ENCODE measurements around the gene SLN. TPM values are rescaled to one million over a fixed set of nuclear protein-coding genes. Genes with fewer than 3 reads are reported as not detected.
A peak's percentile ranks its signal among the peaks of the same experiment; 100 is the strongest.

Gene SLN
- total RNA-seq, 1 experiment from 2014 or later, result not detected

DNA sequence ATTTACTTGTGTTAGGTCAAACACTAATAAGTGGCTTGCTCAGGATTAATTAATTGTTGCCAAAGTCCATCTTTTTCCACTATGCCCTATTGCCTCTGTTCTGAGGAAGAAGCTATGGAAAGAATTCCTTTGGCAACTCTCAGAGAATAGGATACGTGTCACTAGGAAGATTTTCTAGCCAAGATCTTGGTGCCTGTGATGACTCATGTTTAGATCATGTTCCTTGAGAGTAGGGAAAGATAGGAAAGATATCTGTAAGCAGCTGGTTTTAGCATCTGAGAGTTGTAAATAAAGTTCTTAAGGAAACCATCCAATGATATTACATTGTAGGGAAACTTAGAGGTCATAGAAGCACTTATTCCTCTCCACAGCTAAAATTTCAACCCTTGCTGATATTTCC lies 15.7 kb downstream of the SLN start:
- peak overlapping the region in 1 of 2 experiments; percentile 10; a peak in 1 of 4 replicates for H3K4me3 ChIP-seq (replicated peaks in 1 of 2; ENCODE audit: low read depth in 1 of 2, low read length in 2 of 2)
- peak; percentile 89 for ATAC-seq
- ChIA-PET POLR2A (no interaction called here), CTCF (interaction anchor here (1.2 kb wide), 1 partner anchor 133 kb away, joined by 4 read pairs; no protein-coding TSS in a partner anchor), RAD21 (ENCODE audit: low non-redundant PET in 1 of 2, low total read pairs in 2 of 2, uncharacterized antibody in 2 of 2, unreplicated experiment in 2 of 2) (no interaction called here)
- intact Hi-C loops (cut with micrococcal nuclease), result no loop called here
- no peaks in the 10 kb centered on the region for H3K36me3 ChIP-seq (ENCODE audit: control insufficient read depth in 1 of 2, insufficient read depth in 2 of 2, low read length in 2 of 2)
- no peaks in the 10 kb centered on the region; a peak in 1 of 4 replicates for H3K9me3 ChIP-seq (ENCODE audit: control insufficient read depth in 1 of 2, insufficient read depth in 1 of 2, low read depth in 1 of 2, low read length in 2 of 2)
- H2AFZ ChIP-seq (ENCODE audit: low read depth, low read length, poor library complexity, severe bottlenecking), result peak overlapping the region; percentile 97
- H3K4me2 ChIP-seq (ENCODE audit: low read length), result peak overlapping the region; percentile 58
- no peaks in the 10 kb centered on the region for H3K79me2 ChIP-seq (ENCODE audit: insufficient read depth, low read length)
- no peak overlapping the region for H3K9ac ChIP-seq (ENCODE audit: low read length)
- BruUV-seq (replicated peaks), result no TSS peak
- H3K9me2 ChIP-seq (ENCODE audit: insufficient read depth), result peaks cover 5% of the 10 kb centered on the region; the same call in 1 of the 2 replicates
- peaks cover 11 to 19% of the 10 kb centered on the region in 2 experiments for H3K4me1 ChIP-seq (ENCODE audit: control insufficient read depth in 1 of 2, insufficient read depth in 2 of 2, low read length in 2 of 2)
- DNase-seq (ENCODE audit: low read depth, low spot score), result peak; percentile 77
- H4K20me1 ChIP-seq (ENCODE audit: insufficient read depth), result no peaks in the 10 kb centered on the region
- H3K27ac ChIP-seq (ENCODE audit: low read depth, low read length), result no peak overlapping the region
- H3K27me3 ChIP-seq (ENCODE audit: insufficient read depth, low read length), result no peaks in the 10 kb centered on the region
- TF ChIP-seq REST (IDR thresholded peaks at IDR 0.05; ENCODE audit: low read depth), result no peak
- no peak for TF ChIP-seq RAD21 (IDR thresholded peaks at IDR 0.05; ENCODE audit: low read depth)
- TF ChIP-seq EZH2 (IDR thresholded peaks at IDR 0.05), result no peak
- no peak for TF ChIP-seq TCF7L2 (IDR thresholded peaks at IDR 0.05; ENCODE audit: borderline replicate concordance, extremely low read depth, insufficient read depth, insufficient read length)
- peak; percentile 51; the same call in 1 of the 2 replicates for TF ChIP-seq EGR1 (IDR thresholded peaks at IDR 0.05; ENCODE audit: low read depth)
- TF ChIP-seq ZNF274 (IDR thresholded peaks at IDR 0.05; ENCODE audit: low read depth, low read length), result no peak
- TF ChIP-seq ELF1 (IDR thresholded peaks at IDR 0.05; ENCODE audit: borderline replicate concordance, low read depth), result no peak; the same call in 1 of the 2 replicates
- peak; percentile 55; the same call in 1 of the 2 replicates for TF ChIP-seq POLR2AphosphoS5 (IDR thresholded peaks at IDR 0.05; ENCODE audit: low read depth, low read length)
- TF ChIP-seq CEBPB (IDR thresholded peaks at IDR 0.05; ENCODE audit: low read depth), result peak; percentile 77
- peak; percentile 95 for TF ChIP-seq JUND (IDR thresholded peaks at IDR 0.05)
- TF ChIP-seq CTCF (IDR thresholded peaks at IDR 0.05 in 2 of 3, conservative IDR thresholded peaks at IDR 0.05 in 1 of 3; ENCODE audit: borderline replicate concordance in 1 of 3, insufficient read depth in 1 of 3, low read depth in 2 of 3, low read length in 2 of 3), result no peak
- TF ChIP-seq SIN3A (IDR thresholded peaks at IDR 0.05; ENCODE audit: low read depth), result peak; percentile 63; the same call in 1 of the 2 replicates
- TF ChIP-seq ZBTB33 (IDR thresholded peaks at IDR 0.05; ENCODE audit: extremely low read depth, insufficient replicate concordance, low read length), result peak; percentile 53
- TF ChIP-seq ZFX (IDR thresholded peaks at IDR 0.05), result no peak
- TF ChIP-seq SP1 (IDR thresholded peaks at IDR 0.05; ENCODE audit: low read depth), result peak; percentile 90
- no peak for TF ChIP-seq YY1 (IDR thresholded peaks at IDR 0.05; ENCODE audit: extremely low read depth, insufficient replicate concordance, low read depth, low read length)
- peak; percentile 96 for TF ChIP-seq FOSL1 (IDR thresholded peaks at IDR 0.05; ENCODE audit: low read depth)
- no peak for TF ChIP-seq EZH2phosphoT487 (IDR thresholded peaks at IDR 0.05; ENCODE audit: borderline replicate concordance)
- peak; percentile 93 for TF ChIP-seq CBX3 (IDR thresholded peaks at IDR 0.05; ENCODE audit: low read depth)
- TF ChIP-seq, protein P1, sequence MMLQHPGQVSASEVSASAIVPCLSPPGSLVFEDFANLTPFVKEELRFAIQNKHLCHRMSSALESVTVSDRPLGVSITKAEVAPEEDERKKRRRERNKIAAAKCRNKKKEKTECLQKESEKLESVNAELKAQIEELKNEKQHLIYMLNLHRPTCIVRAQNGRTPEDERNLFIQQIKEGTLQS (IDR thresholded peaks at IDR 0.05), result peak; percentile 50
- TF ChIP-seq POLR2A (IDR thresholded peaks at IDR 0.05; ENCODE audit: borderline replicate concordance, extremely low read depth, insufficient read depth, insufficient read length), result no peak

Data from HCT116 (cell line).